HepG2 (cell line): ENCODE results near the gene EIF2S2. TPM values are rescaled to one million over a fixed set of nuclear protein-coding genes. Genes with fewer than 3 reads are reported as not detected.
A peak's percentile ranks its signal among the peaks of the same experiment; 100 is the strongest.

ENCODE experiments used
- CCDC6 ChIP-seq: sonication (generic); formaldehyde crosslinking; IDR thresholded peaks from 2 replicates; pipeline ENCODE4 v1.8.1; 2022; ENCODE audit warnings: mild to moderate bottlenecking, missing genetic modification reagents, moderate library complexity
- CEBPB ChIP-seq: IDR thresholded peaks from 2 replicates; pipeline ENCODE4 v1.6.1; 2011; ENCODE audit warnings: low read depth, low read length, improper control_type of control experiment, borderline replicate concordance
- HINFP ChIP-seq: sonication (generic); formaldehyde crosslinking; IDR thresholded peaks from 2 replicates; pipeline ENCODE4 v1.4.0; 2020; ENCODE audit warnings: low read depth, mild to moderate bottlenecking, missing genetic modification reagents
- KDM2A ChIP-seq: sonication (generic); formaldehyde crosslinking; IDR thresholded peaks from 2 replicates; pipeline ENCODE4 v1.4.0; 2020; ENCODE audit warnings: low read depth, missing genetic modification reagents, borderline replicate concordance
- KDM3A ChIP-seq: IDR thresholded peaks from 2 replicates; pipeline ENCODE4 v1.6.1; 2018; ENCODE audit warnings: low read depth, missing compliant biosample characterization
- MIER3 ChIP-seq: IDR thresholded peaks from 2 replicates; pipeline ENCODE4 v1.6.1; 2016; ENCODE audit warnings: missing compliant biosample characterization, borderline replicate concordance
- MTA1 ChIP-seq: sonication (generic); formaldehyde crosslinking; IDR thresholded peaks from 2 replicates; pipeline ENCODE4 v1.4.0; 2020; ENCODE audit warnings: missing genetic modification reagents, mild to moderate bottlenecking, borderline replicate concordance
- NR2C2 ChIP-seq: sonication (generic); formaldehyde crosslinking; IDR thresholded peaks from 2 replicates; pipeline ENCODE4 v1.4.0; 2020; ENCODE audit warnings: missing genetic modification reagents, mild to moderate bottlenecking, moderate library complexity, borderline replicate concordance
- SALL1 ChIP-seq: sonication (generic); formaldehyde crosslinking; IDR thresholded peaks from 2 replicates; pipeline ENCODE4 v1.8.0; 2022; ENCODE audit warnings: mild to moderate bottlenecking, missing genetic modification reagents
- TAF1 ChIP-seq: sonication (generic); formaldehyde crosslinking; IDR thresholded peaks from 2 replicates; pipeline ENCODE4 v1.4.0; 2020; ENCODE audit warnings: missing genetic modification reagents
- TBX3 ChIP-seq: fragments of 450-650 bp; IDR thresholded peaks from 2 replicates; pipeline ENCODE4 v1.6.1; 2017; ENCODE audit warnings: antibody characterized with exemption, mild to moderate bottlenecking, inconsistent platforms, borderline replicate concordance
- TFE3 ChIP-seq: IDR thresholded peaks from 2 replicates; pipeline ENCODE4 v1.6.1; 2016
- THAP11 ChIP-seq: IDR thresholded peaks from 2 replicates; pipeline ENCODE4 v1.6.1; 2016; ENCODE audit warnings: missing biosample characterization, missing genetic modification reagents
- ZGPAT ChIP-seq: IDR thresholded peaks from 2 replicates; pipeline ENCODE4 v1.6.1; 2016; ENCODE audit warnings: mild to moderate bottlenecking
- ZNF580 ChIP-seq: IDR thresholded peaks from 2 replicates; pipeline ENCODE4 v1.6.1; 2016; ENCODE audit warnings: low read depth, borderline replicate concordance
- polyA plus RNA-seq, 8 experiments: library from polyadenylated mRNA; depleted of rRNA in 3 of 8; stranded (reverse) in 7 of 8; unstranded in 1 of 8; fragments of >200 nt; fragmentation: Illumina TruSeq in 4 of 8; extraction: Trizol in 4 of 8; gene quantifications; 2 replicates each; pipeline versions ENCODE4 v1.2.1 to v1.2.3, GENCODE V29; 2011 to 2016; ENCODE audit warnings: low read depth in 4 of 8, missing spikeins in 1 of 8, mixed read lengths in 1 of 8; ENCODE audit not compliant: insufficient read depth in 1 of 8
- total RNA-seq, 5 experiments: library from RNA; depleted of rRNA; stranded (reverse); fragments of >200 nt; fragmentation: Illumina TruSeq; extraction: Trizol; gene quantifications; 2 replicates each; pipeline ENCODE4 v1.2.3, GENCODE V29; 2016; ENCODE audit warnings: low read depth in 1 of 5

EIF2S2 gene
- total and polyA plus RNA-seq, 2 of the 13 experiments (the other 11 are each of a cell fraction or from before 2014, with no cell fraction given), result 126 to 213 TPM

GRCh38 chr20:34132943-34133342 lies 20.9 kb upstream of the EIF2S2 start (continued):
- TF ChIP-seq CCDC6 (CRISPR knock-in tag) (0 out of 2 replicates have a peak, but pooled peaks have one; percentile 18), MIER3 (CRISPR knock-in tag) (0 out of 2 replicates have a peak, but pooled peaks have one; percentile 61), HINFP (CRISPR knock-in tag) (0 out of 2 replicates have a peak, but pooled peaks have one; percentile 35), ZNF580 (peak; percentile 17; the same call in 1 of the 2 replicates), CEBPB (peak; percentile 72), NR2C2 (CRISPR knock-in tag) (peak; percentile 62; the same call in 1 of the 2 replicates), KDM2A (peak; percentile 33; the same call in 1 of the 2 replicates), KDM3A (CRISPR knock-in tag) (peak; percentile 48; the same call in 1 of the 2 replicates), TAF1 (0 out of 2 replicates have a peak, but pooled peaks have one; percentile 17), TFE3 (CRISPR knock-in tag) (0 out of 2 replicates have a peak, but pooled peaks have one; percentile 25), SALL1 (CRISPR knock-in tag) (peak; percentile 61), TBX3 (0 out of 2 replicates have a peak, but pooled peaks have one; percentile 47), MTA1 (CRISPR knock-in tag) (peak; percentile 47; the same call in 1 of the 2 replicates), ZGPAT (peak; percentile 78; the same call in 1 of the 2 replicates), THAP11 (CRISPR knock-in tag) (peak; percentile 10; the same call in 1 of the 2 replicates)
